SU-DHL-6 (cell line): ENCODE measurements around the gene TFG.

Source experiments
- CTCF ChIP-seq: fragments of 200-600 bp; sonication (generic); IDR thresholded peaks from one replicate; pipeline ENCODE4 v1.5.1; 2017; ENCODE audit warnings: antibody characterized with exemption, mild to moderate bottlenecking, low read length, moderate library complexity; ENCODE audit not compliant: insufficient read depth, poor library complexity, severe bottlenecking
- EZH2phosphoT487 ChIP-seq: fragments of 200-600 bp; sonication (generic), shearing (Covaris generic); conservative IDR thresholded peaks from 2 replicates; pipeline ENCODE4 v1.6.1; 2018; ENCODE audit warnings: mild to moderate bottlenecking, antibody characterized with exemption, low read length, moderate library complexity, mixed read lengths

GRCh38 chr3:100665230-100665629, 44.1 kb upstream of the TFG start:
- TF ChIP-seq CTCF (no peak), EZH2phosphoT487 (no peak)
